T-helper 1 cell treated with Interleukin-12 subunit alpha and Interleukin-12 subunit beta and Interleukin-4 antibody, amounts not matched to agents 30 ng/mL and 1 ng/mL, for 36 hours (primary cell): ENCODE results near the gene EMX2. TPM values are rescaled to one million over a fixed set of nuclear protein-coding genes. Genes with fewer than 3 reads are reported as not detected.
"Not testable (repeated sequence)": the region's sequence is repeated elsewhere in the genome, so short reads cannot be mapped to it uniquely, and the experiment has no call there.

Experiments used
- intact Hi-C: fragments of 100-400 bp; cut with micrococcal nuclease; formaldehyde crosslinking; loops from one replicate; pipeline ENCODE4 v1.15.1; 2024
- total RNA-seq: library from RNA; stranded (reverse); gene quantifications from 2 replicates; pipeline ENCODE4 v1.2.3, GENCODE V29; 2022

The EMX2 gene
- total RNA-seq, 1 donor from 2014 or later: not detected

DNA sequence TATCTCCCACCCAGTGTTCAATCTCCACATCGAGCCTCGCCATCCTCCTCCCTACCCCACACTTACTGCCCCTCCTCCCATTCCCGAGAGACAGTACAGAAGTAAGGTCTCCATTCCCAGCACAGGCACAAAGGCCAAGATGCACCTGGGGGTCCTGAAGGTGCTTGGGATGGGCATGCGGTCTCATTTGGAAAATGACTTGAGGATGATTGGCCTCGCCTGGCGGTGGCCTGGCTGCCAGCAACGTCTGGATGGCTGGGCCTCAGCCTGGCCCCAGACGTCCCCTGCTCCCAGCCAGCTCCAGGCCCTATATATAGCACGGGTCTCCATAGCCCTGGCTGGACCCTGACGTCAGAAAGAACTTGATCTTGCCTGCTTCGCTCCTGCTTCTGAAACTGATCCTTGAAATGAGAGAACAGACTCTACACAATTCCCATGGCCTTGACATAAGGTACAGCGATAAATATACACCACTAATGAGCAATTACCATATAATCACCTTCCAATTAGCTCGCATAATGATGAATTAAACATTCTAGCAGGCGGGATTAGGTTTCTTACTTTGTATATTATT, 11.8 kb downstream of the EMX2 start:
- intact Hi-C loops: no loop called here

DNA sequence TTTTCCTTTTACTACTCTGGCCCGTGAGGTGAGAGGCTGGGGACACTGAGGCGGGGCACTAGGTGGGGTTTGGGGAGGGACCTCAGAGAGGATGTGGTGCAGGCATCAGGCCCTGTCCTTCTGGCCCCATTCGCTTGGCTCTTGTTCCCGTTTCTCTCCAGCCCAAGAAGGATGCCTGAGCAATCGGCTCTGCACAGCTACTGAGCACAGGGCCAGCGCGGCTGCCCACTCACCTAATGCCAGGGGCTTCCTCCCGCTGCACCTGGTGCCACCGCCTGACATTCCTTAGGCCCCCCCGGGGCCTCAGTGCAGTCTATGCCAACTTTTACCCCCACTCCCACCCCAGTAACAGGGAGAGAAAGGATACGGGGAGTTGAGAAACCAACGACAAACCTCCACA, 12.5 kb downstream of the EMX2 start:
- intact Hi-C loops: no loop called here

DNA sequence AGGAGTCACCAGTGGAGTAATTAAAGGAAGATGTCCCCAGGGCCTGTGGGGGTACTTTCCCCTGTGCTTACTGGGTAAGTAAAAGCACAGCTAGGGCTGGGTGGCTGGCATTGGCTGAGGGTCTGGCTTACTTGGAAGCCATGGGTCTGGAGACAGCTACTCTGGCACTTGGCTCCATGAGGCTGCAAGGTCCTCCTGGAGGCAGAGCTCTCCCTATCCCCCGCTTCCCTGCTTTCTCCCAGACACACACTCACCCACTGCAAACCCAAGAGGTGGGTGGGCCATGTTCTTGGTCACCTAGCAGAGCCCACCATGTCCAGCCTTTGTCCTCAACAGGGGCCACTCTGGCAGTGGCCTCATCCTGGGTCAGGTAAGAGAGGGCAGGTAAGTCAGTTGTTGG, 13.3 kb downstream of the EMX2 start:
- intact Hi-C loops: no loop called here

DNA sequence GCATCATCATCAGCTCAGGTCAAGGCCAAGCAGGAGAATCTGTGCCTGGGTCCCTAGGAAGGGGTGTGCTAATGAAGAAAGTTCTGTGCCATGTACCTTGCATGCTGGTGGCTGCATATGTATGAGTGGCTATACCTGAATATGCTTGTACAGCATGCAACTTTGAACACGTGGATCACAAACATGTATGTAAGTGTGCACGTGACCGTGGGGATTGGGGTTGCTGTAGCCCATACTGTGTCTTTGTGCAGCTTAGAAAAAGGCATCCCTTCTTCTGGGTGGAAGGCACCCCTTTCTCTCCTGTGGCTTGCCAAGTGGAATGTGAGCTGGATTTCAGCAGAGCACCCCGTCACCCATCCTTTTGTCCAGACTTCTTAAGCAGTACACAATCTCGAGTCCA, 13.8 kb downstream of the EMX2 start:
- intact Hi-C loops: no loop called here

DNA sequence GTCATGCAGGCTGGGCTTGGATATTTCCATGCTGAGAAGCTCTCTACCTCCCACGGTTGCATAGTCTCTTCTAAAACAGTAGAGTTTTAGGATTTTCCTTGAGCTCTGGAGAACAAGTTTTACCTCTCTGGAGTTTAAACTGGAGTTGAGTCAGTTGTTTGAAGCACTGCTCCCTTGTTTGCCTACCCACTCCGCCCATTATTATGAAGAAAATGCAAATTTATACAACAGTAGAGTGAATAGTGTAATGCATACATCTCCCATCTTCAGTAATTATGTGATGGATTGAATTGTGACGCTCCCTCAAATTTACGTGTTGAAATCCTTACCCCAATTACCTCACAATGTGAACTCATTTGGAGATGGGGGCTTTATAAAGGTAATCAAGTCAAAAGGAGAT, 17.2 kb downstream of the EMX2 start:
- intact Hi-C loops: no loop called here

DNA sequence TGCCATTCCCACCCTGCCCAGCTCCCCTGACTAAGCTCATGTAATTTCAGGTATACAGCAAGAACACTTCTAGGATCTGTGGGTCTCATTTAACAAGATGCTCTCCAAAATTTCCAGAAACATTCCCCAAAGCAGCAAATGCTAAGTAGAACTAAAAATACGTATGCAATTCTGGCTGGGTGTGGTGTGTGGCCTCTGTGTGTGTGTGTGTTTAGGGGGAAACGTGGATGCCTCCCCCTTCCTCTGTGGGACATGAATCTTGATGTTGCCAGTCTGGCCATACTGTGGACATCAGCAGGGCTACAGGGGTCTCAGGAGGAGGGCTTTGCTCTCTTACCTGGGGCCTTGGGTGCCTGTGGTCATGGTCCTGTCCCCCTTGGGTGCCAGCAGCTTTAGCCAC, 18.4 kb downstream of the EMX2 start:
- intact Hi-C loops: no loop called here

DNA sequence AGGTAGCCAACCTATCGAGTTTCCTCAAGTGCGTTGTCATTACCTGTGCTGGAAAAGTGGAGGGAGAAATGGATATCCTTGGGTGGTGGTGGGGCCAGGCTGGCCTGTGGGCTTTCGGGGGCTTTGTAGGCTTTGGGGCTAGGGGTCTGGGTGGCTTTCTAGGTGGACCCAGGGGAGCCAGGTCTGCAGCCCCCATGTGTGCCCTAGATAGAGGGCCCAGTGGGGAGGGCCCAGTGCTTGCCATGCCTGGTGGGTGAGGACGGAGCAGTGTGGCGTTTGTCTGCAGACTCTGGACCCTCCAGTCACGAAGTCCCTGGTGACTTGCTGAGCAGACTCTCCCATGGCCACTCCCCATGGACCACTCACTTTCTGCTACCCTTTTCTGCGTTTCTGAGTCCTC, 19.7 kb downstream of the EMX2 start:
- intact Hi-C loops: no loop called here

DNA sequence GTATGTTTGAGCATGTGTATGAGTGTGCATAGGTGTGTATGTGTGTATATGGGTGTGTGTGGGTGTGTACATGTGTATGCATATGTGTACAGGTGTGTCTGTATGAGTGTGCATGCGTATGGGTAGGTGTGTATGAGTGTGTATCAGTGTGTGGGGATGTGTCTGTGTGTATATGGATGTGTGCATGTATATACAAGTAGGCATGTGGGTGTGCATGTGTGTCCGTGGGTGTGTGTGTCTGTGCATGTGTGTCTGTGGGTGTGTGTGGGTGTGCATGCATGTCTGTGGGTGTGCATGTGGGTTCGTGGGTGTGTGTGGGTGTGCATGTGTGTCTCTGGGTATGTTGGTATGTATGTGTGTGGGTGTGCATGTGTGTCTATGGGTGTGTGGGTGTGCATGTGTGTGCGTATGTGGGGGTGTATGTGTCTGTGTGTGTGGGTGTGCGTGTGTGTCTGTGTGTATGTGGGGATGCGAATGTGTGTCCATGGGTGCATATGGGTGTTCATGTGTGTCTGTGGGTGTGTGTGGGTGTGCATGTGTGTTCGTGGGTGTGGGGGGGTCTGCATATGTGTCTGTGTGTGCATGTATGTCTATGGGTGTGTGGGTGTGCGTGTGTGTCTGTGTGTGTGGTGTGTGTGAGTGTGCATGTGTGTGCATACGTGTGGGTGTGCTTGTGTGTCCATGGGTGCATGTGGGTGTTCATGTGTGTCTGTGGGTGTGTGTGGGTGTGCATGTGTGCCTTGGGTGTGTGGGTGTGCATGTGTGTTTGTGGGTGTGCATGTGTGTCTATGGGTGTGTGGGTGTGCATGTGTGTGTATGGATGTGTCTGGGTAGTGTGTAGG, 20.6 kb downstream of the EMX2 start:
- intact Hi-C loops: no loop called here

DNA sequence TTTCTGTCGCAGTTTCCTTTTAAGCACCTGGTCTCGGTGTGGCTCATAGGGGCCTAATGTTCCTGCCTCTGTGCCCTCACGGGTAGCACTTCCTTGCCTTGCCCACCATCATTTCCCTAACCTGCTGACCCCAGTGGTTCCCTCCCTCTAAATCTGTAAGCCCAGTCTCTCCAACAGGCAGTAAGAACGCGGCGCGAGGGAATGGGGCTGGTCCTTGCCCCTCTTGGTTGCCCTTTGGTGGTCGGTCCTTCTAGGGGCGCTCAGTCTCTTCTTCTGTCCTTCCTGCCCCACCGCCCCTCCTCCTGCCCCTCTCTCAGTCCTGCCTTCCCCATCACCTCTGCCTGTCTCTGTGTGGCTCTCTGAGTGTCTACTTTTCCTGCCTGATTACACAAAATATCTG, 21.2 kb downstream of the EMX2 start:
- intact Hi-C loops: no loop called here

DNA sequence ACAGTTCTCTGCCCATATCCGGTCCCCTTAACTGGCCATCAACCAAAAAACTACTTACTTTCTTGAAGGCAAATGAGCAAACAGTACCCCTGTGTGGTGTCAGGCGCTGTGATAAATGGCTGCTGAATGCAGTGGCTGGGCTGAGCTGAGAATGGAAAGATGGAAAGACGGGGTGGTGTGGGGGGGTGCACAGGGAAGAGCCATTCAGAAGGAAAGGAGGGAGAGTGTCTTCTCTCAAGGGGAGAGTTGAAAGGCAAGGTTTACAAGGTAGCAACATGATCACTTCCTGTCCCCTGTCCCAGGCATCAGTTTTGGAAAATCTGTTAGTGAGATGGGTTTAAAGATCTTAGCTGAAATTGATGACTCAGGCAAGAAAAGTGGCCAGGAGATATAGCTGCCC, 22.5 kb downstream of the EMX2 start:
- intact Hi-C loops: no loop called here

DNA sequence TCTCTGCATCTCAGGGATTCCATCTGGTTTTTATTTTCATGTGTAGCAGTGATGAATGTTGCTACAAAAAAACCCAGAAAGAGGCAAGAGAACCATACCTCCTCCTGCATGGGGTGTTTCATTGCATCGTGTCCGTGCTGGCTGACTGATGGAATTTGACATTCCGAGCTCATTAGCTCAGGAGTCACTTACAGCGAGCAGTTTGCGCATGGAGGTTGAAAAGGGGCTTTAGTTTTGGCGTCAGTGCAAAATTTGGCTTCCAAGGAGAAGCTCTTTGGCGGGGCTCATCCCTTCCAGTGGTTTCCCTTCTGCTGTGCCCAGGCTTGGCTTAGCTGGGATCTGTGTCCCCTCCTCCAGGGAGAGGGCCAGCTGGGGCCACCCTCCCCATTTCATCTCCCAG, 25.8 kb downstream of the EMX2 start:
- intact Hi-C loops: no loop called here

DNA sequence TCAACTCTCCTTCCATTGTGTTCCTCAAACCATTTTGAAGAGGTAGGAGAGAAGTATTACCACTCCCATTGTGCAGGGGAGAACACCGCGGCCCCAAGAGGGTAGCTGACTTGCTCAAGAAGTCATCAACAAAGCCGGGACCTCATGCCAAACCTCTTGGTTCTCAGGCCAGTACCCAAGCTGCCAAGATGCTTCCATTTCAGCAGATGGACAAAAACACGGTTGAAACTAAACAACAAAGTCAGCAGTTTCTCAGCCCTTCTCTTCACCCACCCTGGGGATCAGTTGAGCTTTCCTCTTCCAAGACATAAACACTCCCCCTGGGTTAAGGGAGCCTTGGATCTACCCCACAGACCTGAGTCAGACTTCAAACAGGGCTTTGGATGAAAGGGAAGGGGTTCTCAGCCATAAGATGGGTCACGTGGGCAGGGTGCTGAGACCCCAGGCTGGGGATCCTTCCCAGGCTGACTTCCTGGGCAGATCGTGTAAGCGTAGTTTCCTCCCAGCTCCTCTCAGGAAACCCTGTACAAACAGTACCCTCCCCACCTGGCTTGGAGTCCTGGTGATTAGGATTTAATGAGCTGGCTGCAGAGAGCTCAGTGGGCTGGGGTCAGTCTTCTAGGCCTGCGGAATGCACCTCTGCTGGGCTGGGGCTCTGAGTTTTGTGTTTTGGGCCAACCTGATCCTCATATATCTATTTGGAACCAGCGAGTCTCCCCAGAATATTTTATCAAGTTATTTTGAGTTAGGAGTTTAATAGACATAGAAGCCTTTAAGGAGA, 27.3 kb downstream of the EMX2 start:
- intact Hi-C loops: no loop called here

DNA sequence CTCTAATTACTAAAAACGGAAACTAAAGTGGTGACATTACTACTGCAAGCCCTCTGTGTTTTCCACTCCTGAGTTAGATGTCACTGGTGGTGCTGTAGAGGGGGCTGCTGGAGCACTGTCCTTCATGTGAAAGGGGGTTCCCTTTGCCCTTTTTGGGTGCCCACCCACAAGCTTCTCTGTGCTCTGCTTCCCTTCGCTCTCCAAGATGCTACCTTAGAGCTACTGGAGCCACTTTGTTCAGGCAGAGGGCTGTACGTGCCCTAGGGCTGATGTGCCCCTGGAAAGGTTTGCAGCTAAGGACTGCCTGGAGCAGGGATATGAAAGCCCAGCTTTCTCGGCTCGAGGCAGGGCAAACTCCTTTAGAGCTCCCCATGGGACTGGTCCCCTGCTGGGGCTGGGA, 28.3 kb downstream of the EMX2 start:
- intact Hi-C loops: no loop called here

DNA sequence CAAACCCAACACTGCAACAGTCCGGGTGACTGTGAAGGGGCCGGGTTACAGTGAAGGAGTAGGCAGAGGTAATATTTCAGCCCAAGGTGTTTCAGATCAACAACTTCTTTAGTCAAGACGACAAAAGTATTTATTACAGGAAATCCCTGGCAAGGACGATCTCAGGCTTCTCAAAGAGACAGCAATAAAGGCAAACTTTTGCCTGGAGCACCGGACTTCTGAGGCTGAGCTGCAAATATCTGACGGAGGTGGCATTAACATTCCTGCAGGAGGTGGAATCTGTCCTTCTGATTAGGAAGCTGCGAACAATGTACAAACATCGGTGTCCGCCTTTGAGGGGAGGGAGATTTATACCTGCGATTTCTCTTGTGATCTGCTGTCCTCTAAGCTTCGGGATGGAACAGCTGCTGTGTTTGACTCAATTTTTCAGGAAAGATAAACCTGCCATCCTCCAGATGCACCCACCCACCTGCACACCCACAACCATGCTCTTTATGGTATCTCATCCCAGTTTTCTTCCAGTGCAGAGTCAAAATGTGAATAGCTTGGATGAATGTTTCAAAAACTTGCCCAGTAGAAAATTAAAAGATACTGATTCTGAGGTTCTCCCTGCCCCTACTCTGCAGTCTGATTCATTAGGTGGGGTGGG, 32.1 kb downstream of the EMX2 start:
- intact Hi-C loops: no loop called here

DNA sequence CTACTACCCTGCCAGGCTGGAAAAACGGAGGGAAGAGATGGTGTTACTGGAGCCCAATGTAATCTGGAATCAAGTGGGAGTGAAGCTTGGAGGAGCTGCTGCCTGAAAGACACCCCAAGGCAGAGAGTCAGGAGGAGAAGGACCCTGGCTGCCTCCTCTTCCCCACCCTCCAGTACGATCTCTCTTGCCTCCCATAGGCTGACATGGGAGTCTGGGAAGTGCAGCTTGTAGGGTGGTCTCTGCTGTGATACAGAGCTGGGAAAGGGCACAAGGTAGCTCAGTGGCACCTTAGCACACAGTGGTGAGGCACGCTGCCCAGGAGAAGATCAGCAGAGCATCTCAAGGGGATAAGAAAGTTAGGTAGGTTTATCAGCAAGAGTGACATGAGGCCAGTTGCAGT, 35.9 kb downstream of the EMX2 start:
- intact Hi-C loops: no loop called here

DNA sequence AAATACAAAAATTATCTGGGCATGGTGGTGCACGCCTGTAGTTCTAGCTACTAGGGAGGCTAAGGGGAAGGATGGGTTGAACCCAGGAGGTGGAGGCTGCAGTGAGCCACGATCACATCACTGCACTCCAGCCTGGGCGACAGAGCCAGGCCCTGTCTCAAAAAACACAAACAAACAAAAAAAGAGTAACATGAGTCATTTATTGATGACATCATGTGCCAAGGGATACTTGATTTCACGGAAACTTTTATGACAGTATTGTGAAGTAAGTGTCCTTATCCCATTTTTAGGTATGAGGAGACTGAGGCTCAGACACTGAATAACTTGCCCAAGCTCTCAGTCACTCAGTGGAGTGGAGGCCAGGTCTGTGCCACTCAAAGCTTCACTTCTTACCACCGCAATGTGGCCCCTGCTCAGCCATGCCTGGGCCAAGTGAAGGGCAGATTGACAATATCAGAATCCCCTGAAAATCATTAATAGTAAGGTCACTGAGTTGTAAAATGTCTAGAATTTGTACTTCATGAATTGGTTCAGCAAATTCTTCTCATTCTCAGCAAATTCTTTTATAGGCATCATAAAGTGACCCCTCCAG, 36.5 kb downstream of the EMX2 start:
- intact Hi-C loops: no loop called here

DNA sequence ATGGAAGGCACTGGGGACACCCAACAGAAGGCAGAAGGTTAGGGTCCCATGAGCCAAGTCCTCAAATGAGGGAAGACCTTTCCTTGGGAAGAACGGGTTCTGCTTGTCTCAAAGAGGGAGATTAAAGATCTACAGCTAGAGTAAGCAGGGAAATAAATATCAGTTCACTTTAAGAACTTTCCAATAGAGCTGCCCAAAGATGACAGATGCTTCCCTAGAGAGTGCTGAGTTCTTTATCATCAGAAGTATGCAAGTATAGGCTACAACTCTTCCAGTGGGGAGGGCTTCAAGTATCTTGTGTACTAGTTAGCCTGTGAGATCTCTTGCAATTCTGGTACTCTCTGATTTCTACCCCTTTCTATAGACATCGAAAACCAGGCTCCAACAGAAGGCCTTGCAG, 39.4 kb downstream of the EMX2 start:
- intact Hi-C loops: no loop called here

DNA sequence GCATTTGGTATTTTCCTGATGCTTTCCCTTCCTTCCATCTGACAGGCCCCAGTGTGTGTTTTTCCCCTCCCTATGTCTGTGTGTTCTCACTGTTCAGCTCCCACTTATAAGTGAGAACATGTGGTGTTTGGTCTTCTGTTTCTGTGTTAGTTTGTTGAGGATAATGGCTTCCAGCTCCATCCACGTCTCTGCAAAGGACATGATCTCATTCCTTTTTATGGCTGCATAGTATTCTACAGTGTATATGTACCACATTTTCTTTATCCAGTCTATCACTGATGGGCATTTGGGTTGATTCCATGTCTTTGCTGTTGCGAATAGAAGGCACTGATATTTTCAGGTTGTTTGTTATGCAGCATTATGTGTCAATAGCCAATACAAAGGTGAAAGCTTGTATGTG, 42.3 kb downstream of the EMX2 start:
- intact Hi-C loops: not testable (repeated sequence)

DNA sequence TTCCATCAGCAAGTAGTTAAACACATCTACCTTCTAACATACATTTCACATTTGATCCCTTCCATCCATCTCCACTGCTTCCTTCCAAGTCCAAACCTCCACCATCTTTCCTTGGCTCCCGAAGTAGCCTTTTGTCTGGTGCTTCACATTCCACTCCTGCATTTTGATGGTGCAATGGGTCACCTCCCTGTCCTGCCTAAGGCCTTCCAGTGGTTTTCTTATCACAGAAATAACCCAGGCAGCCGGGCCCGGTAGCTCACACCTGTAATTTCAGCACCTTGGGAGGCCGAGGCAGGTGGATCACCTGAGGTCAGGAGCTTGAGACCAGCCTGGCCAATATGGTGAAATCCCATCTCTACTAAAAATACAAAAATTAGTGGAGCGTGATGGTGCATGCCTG, 44.5 kb downstream of the EMX2 start:
- intact Hi-C loops: no loop called here

DNA sequence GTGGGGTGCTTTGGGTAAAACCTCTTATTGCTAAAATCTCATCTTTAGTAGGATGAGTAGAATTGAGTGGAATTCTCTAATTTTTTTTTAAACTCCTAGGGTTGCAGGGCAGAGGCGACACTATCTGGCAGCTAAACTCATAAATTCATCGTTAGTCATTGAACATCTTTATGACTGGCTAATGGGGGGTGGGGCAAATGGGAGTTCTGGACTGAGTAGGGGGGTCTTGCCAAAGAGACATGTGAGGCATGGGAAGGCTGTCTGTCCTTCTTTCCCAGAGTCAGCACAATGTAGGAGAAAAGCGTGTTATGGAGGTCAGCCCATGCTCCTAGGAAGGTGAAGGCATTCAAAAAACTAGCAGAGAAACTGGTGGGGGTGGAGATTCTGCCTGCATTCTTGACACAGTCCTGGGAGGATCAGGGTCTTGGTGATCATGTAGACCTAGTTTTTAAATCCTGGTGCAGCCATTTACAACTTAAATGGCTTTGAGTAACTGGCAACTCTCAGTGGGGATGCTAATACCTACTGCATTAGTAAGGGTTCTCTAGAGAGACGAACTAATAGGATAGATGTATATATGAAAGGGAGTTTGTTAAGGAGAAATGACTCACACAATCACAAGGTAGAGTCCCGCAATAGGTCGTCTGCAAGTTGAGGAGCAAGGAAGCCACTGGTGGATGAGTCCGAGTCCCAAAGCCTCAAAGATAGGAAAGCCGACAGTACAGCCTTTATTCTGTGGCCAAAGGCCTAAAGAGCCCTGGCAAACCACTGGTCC, 47.7 kb downstream of the EMX2 start:
- intact Hi-C loops: no loop called here

DNA sequence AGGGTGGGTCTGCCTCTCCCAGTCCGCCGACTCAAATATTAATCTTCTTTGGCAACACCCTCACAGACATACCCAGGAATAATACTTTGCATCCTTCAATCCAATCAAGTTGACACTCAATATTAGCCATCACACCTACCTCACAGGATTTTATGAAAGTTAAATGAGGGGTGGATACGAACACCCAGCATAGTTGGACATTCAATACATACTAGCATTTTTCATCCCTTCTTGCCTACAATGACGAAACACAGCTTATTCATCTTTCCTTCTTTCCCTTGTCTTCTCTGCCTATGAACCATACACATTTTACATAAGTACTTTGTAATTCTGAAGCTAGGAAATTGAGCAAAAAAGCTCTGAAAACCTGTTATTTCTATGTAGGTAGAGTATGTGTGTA, 48.5 kb downstream of the EMX2 start:
- intact Hi-C loops: no loop called here
